Ecto neural progenitor cell (in vitro differentiated cells): ENCODE data around the gene JADE2.
"Not testable (repeated sequence)": the region's sequence is repeated elsewhere in the genome, so short reads cannot be mapped to it uniquely, and the experiment has no call there.

ENCODE experiments used
- DNase-seq: peaks from one replicate; pipeline ENCODE4 v3.0.0-alpha.2; 2018; ENCODE audit warnings: low spot score

JADE2 gene

GRCh38 chr5:134524826-134525682 lies at the start of gene JADE2:
Gene JADE2 (plus strand): TSS chr5:134525670. CDS start chr5:134535858, 10,188 bp downstream.
- no peak for DNase-seq

GRCh38 chr5:134477462-134478245 lies 47.8 kb upstream of the JADE2 start:
- no peak for DNase-seq

DNA sequence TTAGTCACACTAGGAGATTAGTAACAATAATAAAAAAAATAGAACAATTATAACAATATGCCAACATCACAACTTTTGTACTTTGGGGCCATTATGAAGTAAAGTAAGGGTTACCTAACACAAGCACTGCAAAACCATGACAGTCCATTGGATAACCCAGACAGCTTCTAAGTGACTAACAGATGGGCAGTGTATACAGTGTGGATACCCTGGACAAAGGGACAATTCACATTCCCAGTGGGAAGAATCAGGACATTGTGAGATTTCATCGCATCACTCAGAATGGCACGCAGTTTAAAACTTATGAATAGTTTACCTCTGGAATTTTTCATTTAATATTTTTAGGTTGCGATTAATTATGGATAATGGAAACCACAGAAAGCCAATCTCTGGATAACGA lies 45.6 kb upstream of the JADE2 start:
- DNase-seq = no peak

DNA sequence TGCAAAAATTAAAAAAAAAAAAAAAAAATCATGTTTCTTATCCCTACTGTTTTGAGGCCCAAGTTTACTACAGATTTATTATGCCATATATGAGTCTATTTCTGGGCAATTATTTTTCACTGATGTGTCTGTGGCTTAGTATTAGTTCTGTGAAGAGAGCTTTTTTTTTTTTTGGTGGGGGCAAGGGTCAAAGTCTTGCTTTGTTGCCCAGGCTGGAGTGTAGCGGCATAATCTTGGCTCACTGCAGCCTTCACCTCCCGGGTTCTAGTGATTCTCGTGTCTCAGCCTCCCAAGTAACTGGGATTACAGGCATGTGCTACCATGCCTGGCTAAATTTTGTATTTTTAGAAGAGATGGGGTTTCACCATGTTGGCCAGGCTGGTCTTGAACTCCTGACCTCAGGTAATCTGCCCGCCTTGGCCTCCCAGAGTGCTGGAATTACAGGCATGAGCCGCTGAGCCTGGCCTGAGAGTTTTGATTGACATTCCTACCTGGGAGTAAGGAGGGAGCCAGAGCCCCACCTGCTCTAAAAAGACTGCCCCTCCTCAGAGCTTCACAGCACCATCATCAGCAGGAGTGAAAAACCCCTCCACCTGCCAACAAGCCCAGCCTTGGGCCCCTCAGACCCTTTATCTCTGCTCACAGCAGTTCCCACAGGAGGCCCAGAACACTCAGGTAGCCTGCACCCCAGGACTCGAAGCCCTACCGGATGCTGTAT lies 36.1 kb upstream of the JADE2 start:
- DNase-seq = no peak

GRCh38 chr5:134490255-134490924 lies 35.1 kb upstream of the JADE2 start:
- no peak for DNase-seq

DNA sequence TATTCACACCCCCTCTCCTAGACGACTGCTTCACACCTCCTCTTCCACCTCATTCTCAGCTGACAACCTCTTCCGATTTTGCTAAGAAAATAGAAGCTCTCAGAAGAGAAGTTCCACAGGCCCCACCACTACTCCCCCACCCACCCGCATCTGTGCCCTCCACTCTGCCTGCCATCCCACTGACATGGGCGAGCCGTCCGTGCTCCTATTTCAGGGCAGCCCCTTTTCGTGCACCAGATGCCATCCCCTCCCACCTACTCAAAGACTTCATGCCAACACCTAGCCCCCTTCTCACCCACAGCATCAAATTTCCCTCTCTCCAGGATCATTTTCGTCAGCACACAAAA lies 34.6 kb upstream of the JADE2 start:
- DNase-seq = no peak

DNA sequence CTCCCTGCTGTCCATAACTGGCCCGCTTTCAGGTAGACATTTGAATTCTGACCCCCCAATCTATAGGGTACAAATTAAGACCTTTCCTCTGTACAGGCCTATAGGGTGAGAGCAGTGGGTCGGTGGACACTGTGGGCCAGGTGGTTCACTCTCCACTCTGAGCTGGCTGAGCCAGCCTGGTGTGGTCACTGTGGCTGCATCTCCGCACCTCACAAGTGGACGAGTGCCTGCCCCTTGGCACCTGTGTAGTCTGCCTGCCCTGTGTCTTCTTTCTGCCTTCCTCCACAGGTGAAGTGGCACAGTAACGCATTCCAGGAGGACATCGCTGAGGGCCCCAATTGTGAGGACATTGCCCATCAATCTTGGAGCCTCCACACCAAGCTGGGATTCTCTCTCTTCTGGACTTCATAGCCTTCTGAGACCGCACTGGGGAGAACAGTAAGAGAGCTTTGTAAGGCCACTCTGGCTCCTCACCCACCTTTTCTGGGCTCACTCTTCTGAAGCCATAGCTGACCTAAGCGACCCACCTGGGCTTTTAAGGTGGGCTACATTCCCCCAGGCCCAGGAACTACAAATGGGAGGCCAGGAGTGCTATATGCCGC lies 33.5 kb upstream of the JADE2 start:
- DNase-seq = no peak

- no peak for DNase-seq
Measured at GRCh38 chr5:134492568-134492967, 32.9 kb upstream of the JADE2 start.

DNA sequence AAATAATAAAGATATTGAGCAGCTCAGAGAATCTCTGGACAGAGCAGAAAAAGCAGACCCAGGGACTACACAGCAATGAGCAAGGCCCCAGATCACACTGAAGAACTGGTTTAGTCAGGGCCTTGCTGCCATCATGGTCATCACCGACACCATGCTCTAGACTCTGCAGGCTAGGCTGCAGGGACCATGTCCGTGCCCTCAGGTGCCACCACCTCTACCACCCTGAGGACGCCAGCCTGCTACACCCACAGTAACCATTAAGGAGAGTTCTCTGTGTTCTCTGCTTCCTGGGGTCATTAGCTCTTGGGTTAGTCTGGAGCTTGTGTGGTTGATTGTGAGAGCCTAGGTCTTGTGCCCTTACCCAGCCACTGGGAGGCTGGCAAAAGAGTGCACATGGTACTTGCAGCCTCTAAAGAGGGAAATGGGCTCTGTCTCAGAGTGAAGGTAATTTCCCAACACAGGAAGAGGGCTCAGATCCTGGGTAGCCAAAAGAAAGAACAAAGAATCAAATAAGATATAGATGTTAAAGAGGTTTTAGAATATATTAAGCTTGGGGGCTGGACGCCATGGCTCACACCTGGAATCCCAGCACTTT lies 31.9 kb upstream of the JADE2 start:
- DNase-seq = no peak

GRCh38 chr5:134494780-134495179 lies 30.7 kb upstream of the JADE2 start:
- no peak for DNase-seq

DNA sequence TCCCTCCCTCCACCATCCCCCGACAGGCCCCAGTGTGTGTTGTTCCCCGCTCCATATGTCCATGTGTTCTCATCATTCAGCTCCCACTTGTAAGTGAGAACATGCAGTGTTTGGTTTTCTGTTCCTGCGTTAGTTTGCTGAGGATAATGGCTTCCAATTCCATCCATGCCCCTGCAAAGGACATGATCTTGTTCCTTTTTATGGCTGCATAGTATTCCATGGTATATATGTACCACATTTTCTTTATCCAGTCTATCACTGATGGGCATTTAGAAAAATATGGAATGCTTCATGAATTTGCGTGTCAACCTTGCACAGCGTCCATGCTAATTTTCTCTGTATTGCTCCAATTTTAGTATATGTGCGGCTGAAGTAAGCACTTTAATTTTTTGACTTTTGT lies 25.6 kb upstream of the JADE2 start:
- not testable (repeated sequence) for DNase-seq

GRCh38 chr5:134500699-134501430 lies 24.6 kb upstream of the JADE2 start:
- DNase-seq = no peak

DNA sequence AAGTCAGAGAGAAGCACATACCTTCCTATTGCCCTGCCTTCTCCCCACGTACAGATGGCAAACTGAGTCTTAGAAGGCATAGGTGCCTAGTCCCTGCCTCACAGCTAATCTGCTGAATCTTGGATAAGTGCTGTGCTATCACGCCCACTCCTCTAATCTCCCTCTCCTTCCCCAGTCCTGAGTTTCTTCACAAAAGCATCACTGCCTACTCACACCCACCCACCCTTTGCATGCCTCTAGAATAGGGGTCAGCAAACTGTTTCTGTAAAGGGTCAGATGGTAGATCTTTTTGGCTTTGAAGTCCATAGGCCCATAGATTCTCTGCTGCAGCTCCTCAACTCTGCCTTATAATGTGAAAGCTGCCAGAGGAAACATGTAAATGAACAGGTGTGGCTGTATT lies 23.2 kb upstream of the JADE2 start:
- DNase-seq = no peak

GRCh38 chr5:134503088-134503936 lies 22.2 kb upstream of the JADE2 start:
- no peak for DNase-seq

DNA sequence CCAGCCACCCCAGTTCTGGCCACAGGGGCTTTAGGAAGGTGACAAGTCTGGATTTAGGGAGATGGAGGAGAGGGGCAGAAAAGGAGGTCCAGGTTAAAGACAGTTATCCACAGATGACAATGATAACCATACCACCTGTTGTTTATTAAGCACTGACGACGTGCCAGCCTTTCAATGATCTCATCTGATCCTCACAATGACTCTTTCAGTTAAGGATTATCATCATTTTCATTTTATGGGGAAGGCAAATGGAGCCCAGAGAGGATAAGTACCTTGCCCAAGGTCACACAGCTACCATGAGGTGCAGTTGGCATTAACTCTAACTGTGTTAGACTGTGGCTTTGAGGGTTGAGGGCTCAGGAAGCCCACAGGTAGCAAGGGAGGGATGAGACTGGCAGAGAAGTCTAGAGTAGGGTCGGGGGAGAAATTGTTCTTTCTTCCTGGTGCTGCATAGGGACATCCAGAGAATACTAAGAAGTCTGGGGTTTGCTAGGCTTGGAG lies 21.5 kb upstream of the JADE2 start:
- DNase-seq = no peak

GRCh38 chr5:134504629-134505300 lies 20.7 kb upstream of the JADE2 start:
- DNase-seq = no peak

DNA sequence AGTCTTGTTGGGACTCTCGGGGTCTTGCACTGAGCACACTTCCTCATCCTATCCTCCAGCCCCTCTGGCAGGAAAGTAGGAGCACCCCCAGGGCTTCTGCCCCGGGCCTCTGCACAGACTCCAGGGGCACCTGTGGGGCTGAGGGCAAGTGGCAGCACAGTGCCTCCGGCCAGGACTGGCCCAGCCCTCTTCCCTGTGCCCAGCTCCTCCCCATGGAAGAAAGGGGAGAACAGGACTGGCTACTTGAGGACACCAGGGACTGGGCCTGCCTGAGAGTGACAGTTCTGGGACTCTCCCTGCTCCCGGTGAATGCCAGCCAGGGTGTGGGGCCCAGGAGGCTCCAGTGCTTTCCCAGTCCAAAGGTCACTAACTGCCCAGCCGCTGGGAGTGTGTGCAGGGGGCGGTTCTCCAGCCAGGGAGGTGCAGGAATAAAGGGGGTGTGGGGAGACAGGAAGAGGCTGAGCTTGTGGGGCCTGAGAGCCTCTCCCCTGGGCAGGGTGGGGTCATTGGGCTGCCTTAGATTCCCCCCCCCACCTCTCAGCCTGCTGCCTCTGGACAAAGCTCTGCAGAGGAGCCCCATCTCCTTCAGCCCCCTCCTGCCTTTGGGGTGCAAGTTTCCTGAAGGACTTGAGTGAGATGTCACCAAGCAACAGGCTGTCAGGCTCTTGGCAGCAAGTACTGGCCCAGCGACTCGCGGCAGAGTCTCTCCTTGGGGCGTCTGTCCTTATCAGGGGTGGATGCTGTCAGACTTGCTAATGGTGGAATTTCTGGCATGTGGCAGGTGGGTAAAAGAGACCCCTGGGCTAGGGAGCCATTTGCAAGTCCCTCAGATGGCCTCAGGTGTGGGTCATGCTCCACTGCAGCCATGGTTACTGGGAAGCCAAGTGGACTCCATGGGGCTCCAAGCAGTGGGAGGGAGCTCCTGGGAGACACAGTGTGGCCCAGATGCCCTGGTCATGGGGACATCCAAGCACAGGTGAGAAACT lies 19.1 kb upstream of the JADE2 start:
- DNase-seq = peak; percentile 59

DNA sequence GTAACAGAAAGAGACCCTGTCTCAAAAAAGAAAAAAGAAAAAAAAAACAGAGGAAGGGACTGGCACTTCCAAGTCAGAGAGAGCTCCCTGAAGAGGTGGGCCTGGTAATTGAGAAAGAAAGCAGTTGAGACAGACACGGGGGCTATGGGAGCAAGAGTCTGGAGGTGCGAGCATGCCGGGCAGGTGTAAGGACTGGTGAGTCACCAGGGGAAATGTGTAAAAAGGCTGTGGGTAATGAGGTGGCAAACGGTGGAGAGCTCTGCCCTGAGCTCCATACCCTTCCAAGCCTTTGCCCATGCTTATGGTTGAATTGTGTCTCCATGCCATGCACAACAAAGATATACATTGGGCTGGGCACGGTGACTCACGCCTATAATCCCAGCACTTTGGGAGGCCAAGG lies 18.0 kb upstream of the JADE2 start:
- DNase-seq = no peak
